ENCODE measurements around the gene LRRC56. TPM values are rescaled to one million over a fixed set of nuclear protein-coding genes. Genes with fewer than 3 reads are reported as not detected.

LRRC56 gene
- total RNA-seq, 1 experiment from 2014 or later: 3.4 TPM

DNA sequence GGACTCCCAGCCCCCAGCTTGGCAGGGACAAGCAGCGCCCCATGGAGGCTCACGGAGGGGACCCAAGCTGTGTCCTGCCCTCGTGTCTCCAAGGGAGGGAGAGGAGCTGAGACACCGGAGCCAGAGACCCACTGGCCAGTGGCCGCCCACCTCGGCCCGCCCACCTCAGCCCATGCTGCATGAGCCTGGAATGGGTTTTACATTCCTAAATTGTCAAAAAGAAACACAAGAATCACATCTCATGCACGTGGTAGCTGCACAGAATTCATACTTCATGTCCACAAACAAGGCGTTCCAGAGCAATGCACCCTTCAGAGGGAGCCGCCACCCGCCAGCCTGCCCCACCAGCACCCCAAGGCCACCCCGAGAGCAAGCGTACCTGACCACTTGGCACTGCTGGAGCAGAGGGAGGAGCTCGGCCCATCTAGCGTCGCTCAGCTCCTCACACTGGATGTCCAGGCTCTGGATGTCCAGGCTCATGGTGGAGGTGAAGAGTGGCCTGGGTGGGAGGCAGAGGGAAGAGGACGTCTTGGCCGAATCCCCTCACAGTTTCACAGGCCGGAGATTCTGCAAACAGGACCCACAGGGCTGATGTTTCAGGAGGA, 35.5 kb upstream of the LRRC56 start:
- H3K36me3 Mint-ChIP-seq (ENCODE audit: insufficient read depth in 1 of 3, low read depth in 3 of 3): peaks cover 32 to 51% (median 42%) of the 10 kb centered on the region in 3 experiments
- Histone ChIP-seq H3K79me2 (ENCODE audit: insufficient read depth, low read length) (peaks cover 2% of the 10 kb centered on the region; the same call in 1 of the 2 replicates), H2BK120ac (ENCODE audit: low read depth, low read length, poor library complexity, severe bottlenecking) (no peak overlapping the region)

More for the DNA sequence above, 35.5 kb upstream of the LRRC56 start:
- no peak overlapping the region for H3K4ac ChIP-seq (ENCODE audit: low read depth, low read length)
- H3K23ac ChIP-seq (ENCODE audit: insufficient read length, low read depth, low read length): no peak overlapping the region
- H2BK5ac ChIP-seq (ENCODE audit: insufficient read length, low read length): no peak overlapping the region
- Mint-ChIP-seq H3K4me1 (peaks cover 3 to 6% of the 10 kb centered on the region in 2 experiments; a peak in 2 of 4 replicates), H3K27ac (no peak overlapping the region), H3K4me3 (no peak overlapping the region; a peak in 1 of 5 replicates), H3K27me3 (ENCODE audit: low read depth) (peaks cover 4% of the 10 kb centered on the region; the same call in 1 of the 2 replicates), H3K9me3 (peaks cover 12% of the 10 kb centered on the region in 2 experiments)
- no CpG with 5 or more reads among the region's 19 CpGs for WGBS (ENCODE audit: extremely low coverage, insufficient read length, low lambda C conversion rate)
- no peak overlapping the region for H2BK12ac ChIP-seq (ENCODE audit: insufficient read length, low read depth, low read length)
- no peak overlapping the region for H2AK5ac ChIP-seq (ENCODE audit: insufficient read length, low read length)
- no peaks in the 10 kb centered on the region for H3K9me3 ChIP-seq (ENCODE audit: control insufficient read depth, low read depth, low read length)
- TF ChIP-seq, protein P1, sequence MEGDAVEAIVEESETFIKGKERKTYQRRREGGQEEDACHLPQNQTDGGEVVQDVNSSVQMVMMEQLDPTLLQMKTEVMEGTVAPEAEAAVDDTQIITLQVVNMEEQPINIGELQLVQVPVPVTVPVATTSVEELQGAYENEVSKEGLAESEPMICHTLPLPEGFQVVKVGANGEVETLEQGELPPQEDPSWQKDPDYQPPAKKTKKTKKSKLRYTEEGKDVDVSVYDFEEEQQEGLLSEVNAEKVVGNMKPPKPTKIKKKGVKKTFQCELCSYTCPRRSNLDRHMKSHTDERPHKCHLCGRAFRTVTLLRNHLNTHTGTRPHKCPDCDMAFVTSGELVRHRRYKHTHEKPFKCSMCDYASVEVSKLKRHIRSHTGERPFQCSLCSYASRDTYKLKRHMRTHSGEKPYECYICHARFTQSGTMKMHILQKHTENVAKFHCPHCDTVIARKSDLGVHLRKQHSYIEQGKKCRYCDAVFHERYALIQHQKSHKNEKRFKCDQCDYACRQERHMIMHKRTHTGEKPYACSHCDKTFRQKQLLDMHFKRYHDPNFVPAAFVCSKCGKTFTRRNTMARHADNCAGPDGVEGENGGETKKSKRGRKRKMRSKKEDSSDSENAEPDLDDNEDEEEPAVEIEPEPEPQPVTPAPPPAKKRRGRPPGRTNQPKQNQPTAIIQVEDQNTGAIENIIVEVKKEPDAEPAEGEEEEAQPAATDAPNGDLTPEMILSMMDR (conservative IDR thresholded peaks at IDR 0.05): no peak
- H2BK20ac ChIP-seq (ENCODE audit: low read depth, low read length, poor library complexity, severe bottlenecking): no peak overlapping the region
- H4K91ac ChIP-seq (ENCODE audit: insufficient read length, low read depth, low read length): no peak overlapping the region
- H3K4me1 ChIP-seq (ENCODE audit: insufficient read depth, low read length): no peaks in the 10 kb centered on the region
- no peaks in the 10 kb centered on the region for H3K79me1 ChIP-seq (ENCODE audit: insufficient read depth, low read depth, low read length, poor library complexity, severe bottlenecking)
- no peak overlapping the region for H3K9ac ChIP-seq (ENCODE audit: extremely low read depth, insufficient read length, low read length)
- H2AFZ ChIP-seq (ENCODE audit: low read length): no peak overlapping the region
- DNase-seq: no peak
- peaks cover 10% of the 10 kb centered on the region for H3K23me2 ChIP-seq (ENCODE audit: insufficient read length, low read depth, low read length, poor library complexity, severe bottlenecking)
- H4K8ac ChIP-seq (replicated peaks; ENCODE audit: insufficient read length, low read depth, low read length): no peak overlapping the region
- no peaks in the 10 kb centered on the region for H4K20me1 ChIP-seq (ENCODE audit: control insufficient read depth, insufficient read depth, insufficient read length)
- no peak overlapping the region for H3K18ac ChIP-seq (ENCODE audit: insufficient read length, low read depth, low read length)
- no peak overlapping the region for H3K56ac ChIP-seq (ENCODE audit: insufficient read length, low read depth, low read length)
- H3K14ac ChIP-seq (ENCODE audit: insufficient read depth, low read length): no peak overlapping the region
- H4K5ac ChIP-seq (ENCODE audit: insufficient read length, low read depth, low read length): no peak overlapping the region
- H3K4me2 ChIP-seq (ENCODE audit: insufficient read depth, insufficient read length, low read length): no peak overlapping the region
- H3K27me3 ChIP-seq (ENCODE audit: insufficient read depth, low read length): no peaks in the 10 kb centered on the region
- no peak overlapping the region for H3K27ac ChIP-seq (ENCODE audit: insufficient read length, low read depth, low read length)
- no peak overlapping the region for H3T11ph ChIP-seq (ENCODE audit: low read length)
- no peak overlapping the region for H2BK15ac ChIP-seq (ENCODE audit: low read depth, low read length)
